GM23338 (cell line): ENCODE results near the gene LRRTM2. TPM values are rescaled to one million over a fixed set of nuclear protein-coding genes. Genes with fewer than 3 reads are reported as not detected.

Experiments used
- ATAC-seq: fragments of 200-7000 bp; cut with Tn5 transposase; 3 replicates; pipeline ENCODE4 v1.9.1; 2020
- DNase-seq: peaks from one replicate; pipeline ENCODE4 v3.0.0-alpha.2; 2015; ENCODE audit warnings: low spot score
- H2AFZ ChIP-seq: fragments of 200-600 bp; sonication (generic); 2 replicates; pipeline ENCODE4 v1.8.0; 2016; ENCODE audit warnings: antibody characterized with exemption, mild to moderate bottlenecking, moderate library complexity
- H3F3A ChIP-seq: fragments of 200-600 bp; sonication (generic); replicated peaks from 2 replicates; pipeline ENCODE4 v1.8.0; 2017; ENCODE audit warnings: antibody characterized with exemption, mixed run types, low read depth
- H3K27ac ChIP-seq: fragments of 200-600 bp; sonication (generic); 2 replicates; pipeline ENCODE4 v1.6.1; 2016; ENCODE audit warnings: low read depth
- H3K27me3 ChIP-seq: fragments of 200-600 bp; sonication (generic); 2 replicates; pipeline ENCODE4 v1.8.0; 2016; ENCODE audit warnings: mild to moderate bottlenecking, mixed run types, moderate library complexity; ENCODE audit not compliant: insufficient read depth
- H3K36me3 ChIP-seq: fragments of 200-600 bp; sonication (generic); 2 replicates; pipeline ENCODE4 v1.8.0; 2016; ENCODE audit warnings: mild to moderate bottlenecking; ENCODE audit not compliant: insufficient read depth
- H3K4me1 ChIP-seq: fragments of 200-600 bp; sonication (generic); 2 replicates; pipeline ENCODE4 v1.8.0; 2016; ENCODE audit warnings: mild to moderate bottlenecking, moderate library complexity; ENCODE audit not compliant: insufficient read depth
- H3K4me2 ChIP-seq: fragments of 200-600 bp; sonication (generic); 2 replicates; pipeline ENCODE4 v1.7.1; 2017; ENCODE audit warnings: mixed run types
- H3K4me3 ChIP-seq: fragments of 200-600 bp; sonication (generic); 2 replicates; pipeline ENCODE4 v1.6.1; 2016; ENCODE audit warnings: mixed run types
- H3K79me2 ChIP-seq: fragments of 200-600 bp; sonication (generic); replicated peaks from 2 replicates; pipeline ENCODE4 v1.8.0; 2017; ENCODE audit warnings: mild to moderate bottlenecking; ENCODE audit not compliant: insufficient read depth
- H3K9me2 ChIP-seq: fragments of 200-600 bp; sonication (generic); 2 replicates; pipeline ENCODE4 v1.8.0; 2017; ENCODE audit not compliant: insufficient read depth
- H4K20me1 ChIP-seq: fragments of 200-600 bp; sonication (generic); replicated peaks from 2 replicates; pipeline ENCODE4 v1.8.0; 2017; ENCODE audit warnings: mild to moderate bottlenecking; ENCODE audit not compliant: insufficient read depth
- H3K27ac Mint-ChIP-seq: 2 replicates; pipeline ENCODE4 v1.8.0; 2020; ENCODE audit warnings: inconsistent platforms, mild to moderate bottlenecking, moderate library complexity, mixed read lengths
- H3K27me3 Mint-ChIP-seq: 3 replicates; pipeline ENCODE4 v1.8.0; 2022; ENCODE audit warnings: low read depth, mild to moderate bottlenecking, moderate library complexity, mixed read lengths, inconsistent platforms; ENCODE audit not compliant: insufficient read depth, poor library complexity
- H3K36me3 Mint-ChIP-seq: 3 replicates; pipeline ENCODE4 v1.8.0; 2021; ENCODE audit warnings: low read depth, mild to moderate bottlenecking, inconsistent platforms, moderate library complexity, mixed read lengths
- H3K4me1 Mint-ChIP-seq: 3 replicates; pipeline ENCODE4 v1.8.0; 2020; ENCODE audit warnings: mild to moderate bottlenecking, inconsistent platforms, mixed read lengths
- H3K4me3 Mint-ChIP-seq: 3 replicates; pipeline ENCODE4 v1.8.0; 2021; ENCODE audit warnings: moderate library complexity, mild to moderate bottlenecking, inconsistent platforms, mixed read lengths
- H3K9me3 Mint-ChIP-seq: 3 replicates; pipeline ENCODE4 v1.8.0; 2020; ENCODE audit warnings: moderate library complexity, mild to moderate bottlenecking, inconsistent platforms, mixed read lengths
- CTCF ChIP-seq, 2 experiments: fragments of 200-600 bp in 1 of 2; sonication (generic) in 1 of 2; conservative IDR thresholded peaks; 2 replicates each; pipeline versions ENCODE4 v1.5.1 to v1.6.1; 2016 to 2017; ENCODE audit warnings: antibody characterized with exemption in 2 of 2, low read depth in 2 of 2, mild to moderate bottlenecking in 2 of 2, moderate library complexity in 1 of 2
- EZH2 ChIP-seq: fragments of 200-600 bp; sonication (generic); IDR thresholded peaks from one replicate; pipeline ENCODE4 v1.8.0; 2017; ENCODE audit warnings: antibody characterized with exemption, mild to moderate bottlenecking, low read depth; ENCODE audit not compliant: unreplicated experiment
- JUNB ChIP-seq: IDR thresholded peaks from one replicate; pipeline ENCODE4 v1.6.1; 2016; ENCODE audit warnings: antibody characterized with exemption; ENCODE audit not compliant: unreplicated experiment
- NANOG ChIP-seq: IDR thresholded peaks from 2 replicates; pipeline ENCODE4 v1.6.1; 2016; ENCODE audit warnings: antibody characterized with exemption, borderline replicate concordance
- POLR2AphosphoS5 ChIP-seq: IDR thresholded peaks from 2 replicates; pipeline ENCODE4 v1.6.1; 2016; ENCODE audit warnings: antibody characterized with exemption, low read depth
- REST ChIP-seq: IDR thresholded peaks from one replicate; pipeline ENCODE4 v1.6.1; 2018; ENCODE audit warnings: antibody characterized with exemption; ENCODE audit not compliant: unreplicated experiment
- ZNF114 ChIP-seq: fragments of 250-450 bp; sonication (Bioruptor Pico); IDR thresholded peaks from 2 replicates; pipeline ENCODE4 v1.5.0; 2020; ENCODE audit warnings: mild to moderate bottlenecking, moderate library complexity
- ZNF331 ChIP-seq: fragments of 250-450 bp; sonication (Bioruptor Pico); IDR thresholded peaks from 2 replicates; pipeline ENCODE4 v1.5.0; 2020; ENCODE audit warnings: low read depth, mild to moderate bottlenecking, moderate library complexity
- polyA plus RNA-seq: library from polyadenylated mRNA; unstranded; fragments of >200 nt; fragmentation: Nextera tagmentation; extraction: Ambion mirVana; gene quantifications from 2 replicates; pipeline ENCODE4 v1.2.1, GENCODE V29; 2016
- total RNA-seq: library from RNA; depleted of rRNA; stranded (reverse); fragments of >200 nt; shearing (Covaris generic); gene quantifications from 2 replicates; pipeline ENCODE4 v1.2.3, GENCODE V29; 2014

LRRTM2 gene
- total and polyA plus RNA-seq, 2 experiments from 2014 or later: 1.5 TPM; not detected in 1

- no peak for TF ChIP-seq REST
- TF ChIP-seq ZNF331 (CRISPR knock-in tag): no peak
- TF ChIP-seq NANOG: no peak
Measured at GRCh38 chr5:138884554-138884953, 9.4 kb upstream of the LRRTM2 start (continued).

GRCh38 chr5:138884094-138884493 lies 9.0 kb upstream of the LRRTM2 start:
- Histone ChIP-seq H3K9me2 (no peaks in the 10 kb centered on the region), H3K27ac (peak overlapping the region; percentile 94), H3K27me3 (no peaks in the 10 kb centered on the region), H2AFZ (no peak overlapping the region), H3K4me3 (peak overlapping the region; percentile 12; the same call in 1 of the 2 replicates), H4K20me1 (no peaks in the 10 kb centered on the region), H3K4me1 (peaks cover 33% of the 10 kb centered on the region), H3K79me2 (peaks cover 47% of the 10 kb centered on the region), H3K4me2 (peak overlapping the region; percentile 35), H3F3A (no peaks in the 10 kb centered on the region), H3K36me3 (no peaks in the 10 kb centered on the region; the same call in 1 of the 2 replicates)
- 0 out of 2 replicates have a peak, but pooled peaks have one; percentile 6 for TF ChIP-seq NANOG
- TF ChIP-seq CTCF (conservative IDR thresholded peaks at IDR 0.05; ENCODE audit: low read depth in 2 of 2): no peak
- H3K36me3 Mint-ChIP-seq: peaks cover 32% of the 10 kb centered on the region
- H3K4me3 Mint-ChIP-seq: peak overlapping the region; percentile 39
- H3K27ac Mint-ChIP-seq: peak overlapping the region; percentile 93
- peaks cover 2% of the 10 kb centered on the region for H3K27me3 Mint-ChIP-seq
- H3K4me1 Mint-ChIP-seq: peaks cover 45% of the 10 kb centered on the region
- no peaks in the 10 kb centered on the region; the same call in 2 of the 3 replicates for H3K9me3 Mint-ChIP-seq
- DNase-seq (peak; percentile 72), ATAC-seq (peak; percentile 89)

GRCh38 chr5:138883211-138883610 lies 8.1 kb upstream of the LRRTM2 start:
- no peaks in the 10 kb centered on the region for H3K9me3 Mint-ChIP-seq
- H3K4me3 ChIP-seq: no peak overlapping the region
- peaks cover 55% of the 10 kb centered on the region for H3K79me2 ChIP-seq
- TF ChIP-seq EZH2: no peak
- no peak for TF ChIP-seq CTCF (conservative IDR thresholded peaks at IDR 0.05; ENCODE audit: low read depth in 2 of 2)
- no peak for TF ChIP-seq ZNF114 (CRISPR knock-in tag)
- no peak for TF ChIP-seq JUNB
- no peak for TF ChIP-seq ZNF331 (CRISPR knock-in tag)
- no peak for TF ChIP-seq POLR2AphosphoS5
- H2AFZ ChIP-seq: no peak overlapping the region
- H3K4me3 Mint-ChIP-seq: no peak overlapping the region
- H3K27ac Mint-ChIP-seq: peak overlapping the region; percentile 93
- peaks cover 4% of the 10 kb centered on the region for H3K27me3 Mint-ChIP-seq
- H3F3A ChIP-seq: no peaks in the 10 kb centered on the region
- no peaks in the 10 kb centered on the region; the same call in 1 of the 2 replicates for H3K36me3 ChIP-seq
- DNase-seq: no peak
- peaks cover 39% of the 10 kb centered on the region for H3K4me1 ChIP-seq
- no peaks in the 10 kb centered on the region for H3K27me3 ChIP-seq
- H4K20me1 ChIP-seq: 0 out of 2 replicates have a peak, but pooled peaks cover 4% of the 10 kb centered on the region
- peak overlapping the region; percentile 35 for H3K4me2 ChIP-seq
- no peak for ATAC-seq
- H3K36me3 Mint-ChIP-seq: peaks cover 23% of the 10 kb centered on the region
- H3K9me2 ChIP-seq: no peaks in the 10 kb centered on the region
- peaks cover 52% of the 10 kb centered on the region for H3K4me1 Mint-ChIP-seq
- H3K27ac ChIP-seq: peak overlapping the region; percentile 94
